ACHN (cell line): ENCODE measurements around the gene BCL2L1.

Source experiments
- DNase-seq: peaks from one replicate; pipeline ENCODE4 v3.0.0-alpha.2; 2015
- in situ Hi-C: cut with HindIII; loops from 2 replicates; pipeline ENCODE4 v1.10.0; 2017; ENCODE audit warnings: low sequenced_read_pairs, low pct_ligation_motif_present, low pct_unique_long_range_greater_than_20kb

Gene BCL2L1

GRCh38 chr20:31738729-31739549, 16.3 kb upstream of the BCL2L1 start, which contains the start of gene TPX2:
TPX2 (plus strand) TSS chr20:31739290; CDS start chr20:31757477, 18,187 bp downstream.
- in situ Hi-C loops: no loop called here
- DNase-seq: peak; percentile 96

GRCh38 chr20:31731321-31731717, 8.7 kb upstream of the BCL2L1 start:
- in situ Hi-C loops: no loop called here
- no peak for DNase-seq

GRCh38 chr20:31723319-31724078, 831 bp upstream of the BCL2L1 start:
- DNase-seq: peak; percentile 96
- in situ Hi-C loops: no loop called here

- no peak for DNase-seq
- in situ Hi-C loops: no loop called here
These were observed 326 bp upstream of the BCL2L1 start for GRCh38 chr20:31723069-31723318.

- no peak for DNase-seq
- in situ Hi-C loops: no loop called here
These were observed 1.0 kb downstream of the BCL2L1 start for GRCh38 chr20:31721408-31722256.

- in situ Hi-C loops: no loop called here
- no peak for DNase-seq
These were observed 1.9 kb downstream of the BCL2L1 start for GRCh38 chr20:31720486-31721407.

- in situ Hi-C loops: no loop called here
- peak; percentile 98 for DNase-seq
These were observed 2.8 kb downstream of the BCL2L1 start for GRCh38 chr20:31719644-31720485.

GRCh38 chr20:31718952-31719643, 3.6 kb downstream of the BCL2L1 start:
- in situ Hi-C loops: no loop called here
- no peak for DNase-seq

GRCh38 chr20:31717478-31718201, 5.0 kb downstream of the BCL2L1 start:
- no peak for DNase-seq
- in situ Hi-C loops: no loop called here

GRCh38 chr20:31716818-31717477, 5.7 kb downstream of the BCL2L1 start:
- no peak for DNase-seq
- in situ Hi-C loops: no loop called here

GRCh38 chr20:31716351-31716750, 6.3 kb downstream of the BCL2L1 start:
- DNase-seq: no peak
- in situ Hi-C loops: no loop called here

GRCh38 chr20:31715766-31716165, 6.9 kb downstream of the BCL2L1 start:
- no peak for DNase-seq
- in situ Hi-C loops: no loop called here

GRCh38 chr20:31713312-31714273, 9.1 kb downstream of the BCL2L1 start:
- in situ Hi-C loops: no loop called here

GRCh38 chr20:31712564-31713311, 9.9 kb downstream of the BCL2L1 start:
- DNase-seq: peak; percentile 88
- in situ Hi-C loops: no loop called here

More at GRCh38 chr20:31713312-31714273, 9.1 kb downstream of the BCL2L1 start:
- peak; percentile 89 for DNase-seq
